ENCODE results near the gene HACE1. TPM values are rescaled to one million over a fixed set of nuclear protein-coding genes. Genes with fewer than 3 reads are reported as not detected.
A peak's percentile ranks its signal among the peaks of the same experiment; 100 is the strongest.

The HACE1 gene
- total and polyA plus RNA-seq, 8 donors, result 10.1 to 27.0 (median 24.0) TPM

DNA sequence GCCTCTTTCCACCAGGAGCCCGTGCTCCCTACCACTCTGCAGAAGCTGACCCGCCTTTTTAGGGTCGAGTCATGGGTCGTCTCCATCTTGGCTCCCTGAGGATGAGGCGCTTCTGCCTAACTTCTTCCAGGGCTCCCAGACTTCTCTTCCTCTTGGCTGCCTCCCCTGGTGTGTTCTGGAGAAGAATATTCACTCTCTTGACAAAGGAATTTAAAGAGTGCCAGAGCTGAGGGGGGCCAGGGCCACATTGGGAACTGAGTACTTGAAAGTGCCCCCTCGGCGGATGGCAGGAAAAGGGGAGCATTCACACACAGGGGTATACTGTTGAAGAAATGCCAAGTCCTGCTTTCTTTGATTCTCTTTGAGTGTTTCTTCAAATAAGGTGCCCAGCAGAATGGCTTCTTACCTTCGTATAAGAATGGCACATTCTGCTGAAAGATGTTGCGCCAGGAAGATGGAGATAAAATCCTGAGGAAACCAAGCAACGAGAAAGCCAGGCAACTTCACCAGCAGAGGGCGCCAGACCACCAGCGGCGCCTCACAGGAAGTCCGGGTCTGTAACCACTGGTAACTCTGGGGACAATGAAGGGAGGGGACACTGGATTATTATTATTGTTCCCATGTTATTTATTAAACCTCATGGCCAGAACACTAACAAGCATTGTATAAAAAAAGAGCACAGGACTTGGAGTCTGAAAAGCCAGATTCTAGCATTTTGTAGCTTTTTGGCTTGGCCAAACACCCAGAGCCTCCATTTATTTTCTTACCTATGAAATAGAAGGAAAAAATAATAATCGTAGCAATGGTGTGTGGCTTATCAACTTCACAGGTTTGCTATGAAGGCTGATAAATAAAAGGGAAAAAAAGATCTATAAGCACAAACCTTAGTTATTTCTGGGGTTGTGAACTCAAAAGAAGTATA is 176.7 kb downstream of the HACE1 start:
- Histone ChIP-seq H3K27me3 (no peaks in the 10 kb centered on the region), H3K4me1 (peaks cover 0 to 5% of the 10 kb centered on the region in 2 donors), H3K27ac (no peak overlapping the region), H3K36me3 (no peaks in the 10 kb centered on the region), H3K4me3 (no peak overlapping the region), H3K9me3 (no peaks in the 10 kb centered on the region)
- DNase-seq, result peak in 2 of 4 donors; percentile 34 to 88
- TF ChIP-seq, protein P1, sequence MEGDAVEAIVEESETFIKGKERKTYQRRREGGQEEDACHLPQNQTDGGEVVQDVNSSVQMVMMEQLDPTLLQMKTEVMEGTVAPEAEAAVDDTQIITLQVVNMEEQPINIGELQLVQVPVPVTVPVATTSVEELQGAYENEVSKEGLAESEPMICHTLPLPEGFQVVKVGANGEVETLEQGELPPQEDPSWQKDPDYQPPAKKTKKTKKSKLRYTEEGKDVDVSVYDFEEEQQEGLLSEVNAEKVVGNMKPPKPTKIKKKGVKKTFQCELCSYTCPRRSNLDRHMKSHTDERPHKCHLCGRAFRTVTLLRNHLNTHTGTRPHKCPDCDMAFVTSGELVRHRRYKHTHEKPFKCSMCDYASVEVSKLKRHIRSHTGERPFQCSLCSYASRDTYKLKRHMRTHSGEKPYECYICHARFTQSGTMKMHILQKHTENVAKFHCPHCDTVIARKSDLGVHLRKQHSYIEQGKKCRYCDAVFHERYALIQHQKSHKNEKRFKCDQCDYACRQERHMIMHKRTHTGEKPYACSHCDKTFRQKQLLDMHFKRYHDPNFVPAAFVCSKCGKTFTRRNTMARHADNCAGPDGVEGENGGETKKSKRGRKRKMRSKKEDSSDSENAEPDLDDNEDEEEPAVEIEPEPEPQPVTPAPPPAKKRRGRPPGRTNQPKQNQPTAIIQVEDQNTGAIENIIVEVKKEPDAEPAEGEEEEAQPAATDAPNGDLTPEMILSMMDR (IDR thresholded peaks at IDR 0.05), result peak; percentile 70 to 78
- peak; percentile 69 for ATAC-seq
- intact Hi-C loops (cut with DNase I), result no loop called here

DNA sequence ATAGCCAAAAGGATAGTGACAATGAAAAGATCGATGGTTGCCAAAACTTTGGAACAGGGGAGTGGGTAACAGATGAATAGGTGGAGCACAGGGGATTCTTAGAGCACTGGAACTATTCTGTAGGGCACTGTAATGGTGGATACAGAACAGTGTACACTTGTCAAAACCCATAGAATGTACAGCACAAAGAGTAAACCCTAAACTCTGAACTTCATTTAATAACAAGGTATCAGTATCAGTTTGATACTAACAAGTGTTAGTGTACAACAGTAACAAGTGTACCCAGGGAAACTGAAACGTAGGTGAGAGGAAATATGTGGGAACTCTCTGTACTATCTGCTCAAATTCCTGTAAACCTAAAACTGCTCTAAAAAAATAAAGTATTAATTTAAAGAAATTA is 179.2 kb downstream of the HACE1 start:
- intact Hi-C loops (cut with DNase I), result no loop called here
- TF ChIP-seq, protein P1 (IDR thresholded peaks at IDR 0.05), result no peak

DNA sequence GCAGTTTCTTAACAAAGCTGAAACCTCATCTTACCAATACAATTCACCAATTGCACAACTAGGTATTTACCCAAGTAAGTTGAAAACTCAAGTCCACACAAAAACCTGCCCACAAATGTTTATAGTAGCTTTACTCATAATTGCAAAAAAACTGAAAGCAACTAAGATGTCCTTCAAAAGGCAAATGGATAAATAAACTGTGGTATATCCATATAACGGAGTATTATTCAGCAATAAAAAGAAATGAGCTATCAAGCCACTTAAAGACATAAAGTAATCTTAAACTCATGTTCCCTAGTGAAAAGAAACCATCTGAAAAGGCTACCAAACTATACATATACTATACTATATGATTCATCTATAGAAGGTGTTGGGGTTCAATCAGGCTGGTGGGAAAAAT is 179.7 kb downstream of the HACE1 start:
- H3K27me3 ChIP-seq, result no peaks in the 10 kb centered on the region
- no peak overlapping the region for H3K4me3 ChIP-seq
- intact Hi-C loops (cut with DNase I), result no loop called here
- peaks cover 0 to 5% of the 10 kb centered on the region in 2 donors for H3K4me1 ChIP-seq
- TF ChIP-seq, protein P1 (IDR thresholded peaks at IDR 0.05), result no peak
- no peak overlapping the region for H3K27ac ChIP-seq
- ATAC-seq (no peak), DNase-seq (no peak)
- peaks cover 0 to 13% of the 10 kb centered on the region in 2 donors for H3K9me3 ChIP-seq
- no peaks in the 10 kb centered on the region for H3K36me3 ChIP-seq

More for the DNA sequence above, 179.2 kb downstream of the HACE1 start:
- Histone ChIP-seq H3K36me3 (no peaks in the 10 kb centered on the region), H3K4me1 (peaks cover 0 to 5% of the 10 kb centered on the region in 2 donors), H3K27ac (no peak overlapping the region), H3K27me3 (no peaks in the 10 kb centered on the region), H3K4me3 (no peak overlapping the region), H3K9me3 (peaks cover 0 to 8% of the 10 kb centered on the region in 2 donors)
- DNase-seq, result no peak
- no peak for ATAC-seq

Other genes with a start within 250 kb of the HACE1 start
- gene LIN28B, start 97.2 kb upstream of the HACE1 start, total RNA-seq, result not detected
- gene LIN28B, start 97.2 kb upstream of the HACE1 start, polyA plus RNA-seq (ENCODE audit: insufficient read length in 6 of 6), result under 1 TPM; 0.09 to 0.44 (median 0.29) TPM

Measured in left lung (tissue), 10 donors.